GM18511 (cell line): ENCODE data around the gene SLC18A3.

ENCODE experiments used
- ATAC-seq: cut with Tn5 transposase; IDR thresholded peaks from one replicate; pipeline ENCODE4 v1.9.1; 2021; ENCODE audit warnings: mild to moderate bottlenecking, moderate library complexity; ENCODE audit not compliant: unreplicated experiment

The SLC18A3 gene

GRCh38 chr10:49625411-49625810 lies 15.3 kb downstream of the SLC18A3 start:
- ATAC-seq, result no peak

GRCh38 chr10:49627038-49627437 lies 16.9 kb downstream of the SLC18A3 start:
- no peak for ATAC-seq

- ATAC-seq, result no peak
Observed at GRCh38 chr10:49627644-49628247, 17.6 kb downstream of the SLC18A3 start.

- no peak for ATAC-seq
Observed at GRCh38 chr10:49628599-49628998, 18.5 kb downstream of the SLC18A3 start.

GRCh38 chr10:49629431-49629881 lies 19.3 kb downstream of the SLC18A3 start:
- ATAC-seq, result no peak

- ATAC-seq, result no peak
Observed at GRCh38 chr10:49631975-49632374, 21.9 kb downstream of the SLC18A3 start.

GRCh38 chr10:49632406-49633317 lies 22.6 kb downstream of the SLC18A3 start:
- no peak for ATAC-seq

- ATAC-seq, result no peak
Observed at GRCh38 chr10:49633327-49634068, 23.4 kb downstream of the SLC18A3 start.

GRCh38 chr10:49634069-49634660 lies 24.1 kb downstream of the SLC18A3 start:
- ATAC-seq, result no peak

GRCh38 chr10:49642311-49642710 lies 32.2 kb downstream of the SLC18A3 start:
- no peak for ATAC-seq

- ATAC-seq, result no peak
Observed at GRCh38 chr10:49643241-49644034, 33.3 kb downstream of the SLC18A3 start.

GRCh38 chr10:49644035-49644646 lies 34.0 kb downstream of the SLC18A3 start:
- no peak for ATAC-seq

- no peak for ATAC-seq
Observed at GRCh38 chr10:49645417-49645816, 35.3 kb downstream of the SLC18A3 start.

GRCh38 chr10:49645871-49646870 lies 36.1 kb downstream of the SLC18A3 start:
- ATAC-seq, result no peak

GRCh38 chr10:49647554-49647953 lies 37.4 kb downstream of the SLC18A3 start:
- ATAC-seq, result no peak

GRCh38 chr10:49647985-49648795 lies 38.1 kb downstream of the SLC18A3 start:
- no peak for ATAC-seq

- no peak for ATAC-seq
Observed at GRCh38 chr10:49649294-49649693, 39.2 kb downstream of the SLC18A3 start.
